SU-DHL-6 (cell line): ENCODE results near the gene AQP6.

Experiments used
- CTCF ChIP-seq: fragments of 200-600 bp; sonication (generic); IDR thresholded peaks from one replicate; pipeline ENCODE4 v1.5.1; 2017; ENCODE audit warnings: antibody characterized with exemption, mild to moderate bottlenecking, low read length, moderate library complexity; ENCODE audit not compliant: insufficient read depth, poor library complexity, severe bottlenecking
- EZH2phosphoT487 ChIP-seq: fragments of 200-600 bp; sonication (generic), shearing (Covaris generic); conservative IDR thresholded peaks from 2 replicates; pipeline ENCODE4 v1.6.1; 2018; ENCODE audit warnings: mild to moderate bottlenecking, antibody characterized with exemption, low read length, moderate library complexity, mixed read lengths

- no peak for TF ChIP-seq CTCF
- no peak for TF ChIP-seq EZH2phosphoT487
Measured at GRCh38 chr12:49973361-49973830, 649 bp downstream of the AQP6 start.
